C4-2B (cell line): Measurements from ENCODE around the gene PUM2.
"Not testable (repeated sequence)": the region's sequence is repeated elsewhere in the genome, so short reads cannot be mapped to it uniquely, and the experiment has no call there.

Source experiments
- H3K27ac ChIP-seq: fragments of 450-650 bp; 2 replicates; pipeline ENCODE4 v1.5.1; 2017
- ZFX ChIP-seq: fragments of 450-650 bp; IDR thresholded peaks from 2 replicates; pipeline ENCODE4 v1.6.1; 2017
- TF ChIP-seq, protein P1 (sequence below): fragments of 450-650 bp; conservative IDR thresholded peaks from 2 replicates; pipeline ENCODE4 v1.5.1; 2017; ENCODE audit warnings: mild to moderate bottlenecking

PUM2 gene

DNA sequence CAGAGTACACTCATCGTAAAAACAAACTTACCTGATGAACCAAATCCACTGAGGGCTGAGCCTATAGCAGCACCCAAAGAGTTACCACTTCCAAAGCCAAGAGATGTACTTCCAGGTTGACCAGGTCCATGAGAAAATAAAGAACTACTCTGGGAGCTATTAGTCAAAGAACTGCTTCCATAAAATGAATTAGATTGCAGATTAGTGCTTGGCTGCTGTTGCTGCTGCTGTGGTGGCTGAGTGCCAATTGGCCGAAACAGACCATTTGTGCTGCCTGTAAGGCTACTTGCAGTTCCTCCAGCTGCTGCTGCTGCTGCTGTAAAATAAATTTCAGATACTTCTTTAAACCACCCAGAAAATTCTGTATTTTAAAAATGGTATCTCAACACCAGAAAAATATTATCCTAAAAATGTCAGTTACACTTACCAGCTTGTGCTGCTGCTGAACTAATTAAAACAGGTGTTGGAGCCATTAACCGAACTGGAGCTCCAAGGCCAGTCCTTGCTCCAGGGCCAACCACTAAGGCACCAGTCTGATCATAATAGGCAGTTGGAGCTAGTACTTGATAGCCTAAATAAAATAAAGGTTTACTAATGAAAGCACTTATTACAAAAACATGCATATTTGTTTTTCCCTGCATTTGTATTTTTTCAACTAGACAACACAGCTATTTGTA lies 67.6 kb downstream of the PUM2 start:
- TF ChIP-seq, protein P1, sequence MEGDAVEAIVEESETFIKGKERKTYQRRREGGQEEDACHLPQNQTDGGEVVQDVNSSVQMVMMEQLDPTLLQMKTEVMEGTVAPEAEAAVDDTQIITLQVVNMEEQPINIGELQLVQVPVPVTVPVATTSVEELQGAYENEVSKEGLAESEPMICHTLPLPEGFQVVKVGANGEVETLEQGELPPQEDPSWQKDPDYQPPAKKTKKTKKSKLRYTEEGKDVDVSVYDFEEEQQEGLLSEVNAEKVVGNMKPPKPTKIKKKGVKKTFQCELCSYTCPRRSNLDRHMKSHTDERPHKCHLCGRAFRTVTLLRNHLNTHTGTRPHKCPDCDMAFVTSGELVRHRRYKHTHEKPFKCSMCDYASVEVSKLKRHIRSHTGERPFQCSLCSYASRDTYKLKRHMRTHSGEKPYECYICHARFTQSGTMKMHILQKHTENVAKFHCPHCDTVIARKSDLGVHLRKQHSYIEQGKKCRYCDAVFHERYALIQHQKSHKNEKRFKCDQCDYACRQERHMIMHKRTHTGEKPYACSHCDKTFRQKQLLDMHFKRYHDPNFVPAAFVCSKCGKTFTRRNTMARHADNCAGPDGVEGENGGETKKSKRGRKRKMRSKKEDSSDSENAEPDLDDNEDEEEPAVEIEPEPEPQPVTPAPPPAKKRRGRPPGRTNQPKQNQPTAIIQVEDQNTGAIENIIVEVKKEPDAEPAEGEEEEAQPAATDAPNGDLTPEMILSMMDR = no peak
- no peak for TF ChIP-seq ZFX
- H3K27ac ChIP-seq = no peak overlapping the region

DNA sequence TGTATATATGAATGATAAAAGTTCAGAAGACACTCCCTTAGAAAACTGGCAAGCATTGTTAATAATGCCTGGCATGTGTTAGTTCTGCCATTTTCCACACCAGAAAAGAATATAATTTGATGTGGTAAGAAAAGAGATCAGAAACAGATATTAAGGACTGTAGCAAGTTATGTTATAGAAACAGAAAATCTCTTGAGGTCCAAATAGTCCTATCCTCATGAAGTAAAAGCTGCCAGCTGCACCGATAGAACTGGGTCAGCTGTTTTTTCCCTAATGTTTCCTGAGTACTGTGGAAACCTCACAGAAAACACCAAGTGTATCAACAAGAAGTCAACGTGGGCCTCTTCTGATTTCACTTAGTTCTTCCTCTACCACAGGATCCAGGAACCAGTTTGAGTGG lies 68.8 kb downstream of the PUM2 start:
- H3K27ac ChIP-seq = no peak overlapping the region
- TF ChIP-seq, protein P1 = no peak
- TF ChIP-seq ZFX = no peak

GRCh38 chr2:20273042-20273441 lies 77.6 kb downstream of the PUM2 start:
- no peak overlapping the region for H3K27ac ChIP-seq
- TF ChIP-seq ZFX = no peak
- TF ChIP-seq, protein P1 = no peak

DNA sequence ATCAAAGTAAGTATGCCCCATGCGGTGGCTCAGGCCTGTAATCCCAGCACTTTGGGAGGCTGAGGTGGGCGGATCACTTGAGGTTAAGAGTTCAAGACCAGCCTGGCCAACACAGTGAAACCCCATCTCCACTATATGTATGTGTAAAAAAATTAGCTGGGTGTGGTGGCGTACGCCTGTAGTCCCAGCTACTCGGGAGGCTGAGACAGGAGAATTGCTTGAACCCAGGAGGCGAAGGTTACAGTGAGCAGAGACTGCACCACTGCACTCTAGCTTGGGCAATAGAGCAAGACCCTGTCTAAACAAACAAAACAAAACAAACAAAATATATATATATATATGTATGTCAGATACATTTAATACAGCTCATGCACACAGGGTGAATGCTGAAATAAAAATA lies 82.3 kb downstream of the PUM2 start:
- H3K27ac ChIP-seq = not testable (repeated sequence)

DNA sequence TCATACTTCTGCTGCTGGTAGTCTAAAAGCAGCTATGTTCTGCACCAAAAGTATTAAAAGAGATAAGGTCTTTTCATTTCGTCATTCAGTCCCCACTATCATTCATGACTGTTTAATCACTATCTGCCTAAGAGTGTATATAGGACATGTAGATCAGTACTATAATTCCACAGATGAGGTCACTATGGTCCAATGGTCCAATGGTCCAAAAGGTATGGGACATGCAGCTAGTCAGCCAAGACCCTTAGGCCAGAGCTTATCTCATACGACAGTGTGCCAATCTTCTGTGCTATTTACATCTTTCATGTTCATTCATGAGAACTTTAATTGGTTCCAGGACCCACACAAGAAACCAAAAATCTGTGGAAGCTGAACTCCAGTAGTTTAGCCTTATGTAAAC lies 83.1 kb downstream of the PUM2 start:
- no peak overlapping the region for H3K27ac ChIP-seq
- TF ChIP-seq, protein P1 = no peak
- TF ChIP-seq ZFX = no peak

- TF ChIP-seq, protein P1 = no peak
- no peak for TF ChIP-seq ZFX
- H3K27ac ChIP-seq = no peak overlapping the region
Measured at GRCh38 chr2:20264629-20265028, 86.0 kb downstream of the PUM2 start.

- no peak for TF ChIP-seq ZFX
- TF ChIP-seq, protein P1 = no peak
Measured at GRCh38 chr2:20257411-20257810, 93.2 kb downstream of the PUM2 start.

DNA sequence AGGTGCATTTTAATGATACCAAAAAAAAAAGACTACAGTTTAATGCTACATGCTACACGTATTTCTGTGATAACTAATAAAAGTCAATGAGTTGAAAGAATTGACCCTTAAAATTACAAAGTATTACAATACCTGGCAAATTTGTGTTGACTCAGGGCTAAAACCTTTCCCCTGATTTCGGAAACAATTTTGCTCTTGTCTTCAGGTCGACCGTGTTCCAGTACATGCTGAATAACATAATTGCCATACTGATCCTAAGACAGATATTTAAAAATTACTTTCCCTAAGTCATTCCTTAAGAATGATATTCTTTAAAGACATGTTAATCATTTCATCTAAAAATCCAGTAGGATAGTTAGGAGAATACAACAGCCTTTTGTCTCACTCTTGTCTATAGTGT lies 95.9 kb downstream of the PUM2 start:
- no peak overlapping the region for H3K27ac ChIP-seq
- TF ChIP-seq, protein P1 = no peak
- no peak for TF ChIP-seq ZFX

More at GRCh38 chr2:20257411-20257810, 93.2 kb downstream of the PUM2 start:
- no peak overlapping the region for H3K27ac ChIP-seq
